Body of pancreas (tissue), 4 donors: ENCODE results near the gene BCO1.

Experiments
- POLR2A ChIP-seq, 3 donors: fragments of 450-650 bp; IDR thresholded peaks; one replicate each; pipeline ENCODE4 v1.6.1; 2016; ENCODE audit warnings: antibody characterized with exemption in 3 of 3, mild to moderate bottlenecking in 2 of 3
- TF ChIP-seq, protein P1 (sequence below), 7 experiments: fragments of 450-650 bp in 4 of 7; fragments of 200-600 bp in 3 of 7; sonication (generic) in 3 of 7; IDR thresholded peaks; one replicate each; pipeline ENCODE4 v1.5.1; 2016 to 2019; ENCODE audit warnings: antibody characterized with exemption in 7 of 7

DNA sequence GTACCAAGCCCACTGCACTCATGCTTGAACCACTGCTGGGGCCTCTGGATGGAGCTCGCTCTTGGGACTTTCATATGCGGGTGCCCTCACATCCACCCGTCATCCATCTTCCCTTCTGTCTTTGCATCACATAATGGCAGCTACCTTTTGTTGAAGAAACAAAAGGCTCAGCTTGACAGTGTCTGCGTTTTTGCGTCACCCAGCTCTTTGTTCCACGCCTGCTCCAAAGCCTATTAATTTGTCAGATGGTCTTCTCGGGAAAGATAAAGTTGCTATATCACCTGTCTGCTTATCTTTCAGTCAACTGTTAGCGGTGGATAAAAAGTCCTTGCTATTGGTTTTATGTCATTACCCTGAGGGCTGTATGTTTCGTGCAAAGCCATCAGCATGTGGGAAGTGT lies 18.1 kb upstream of the BCO1 start:
- TF ChIP-seq, protein P1, sequence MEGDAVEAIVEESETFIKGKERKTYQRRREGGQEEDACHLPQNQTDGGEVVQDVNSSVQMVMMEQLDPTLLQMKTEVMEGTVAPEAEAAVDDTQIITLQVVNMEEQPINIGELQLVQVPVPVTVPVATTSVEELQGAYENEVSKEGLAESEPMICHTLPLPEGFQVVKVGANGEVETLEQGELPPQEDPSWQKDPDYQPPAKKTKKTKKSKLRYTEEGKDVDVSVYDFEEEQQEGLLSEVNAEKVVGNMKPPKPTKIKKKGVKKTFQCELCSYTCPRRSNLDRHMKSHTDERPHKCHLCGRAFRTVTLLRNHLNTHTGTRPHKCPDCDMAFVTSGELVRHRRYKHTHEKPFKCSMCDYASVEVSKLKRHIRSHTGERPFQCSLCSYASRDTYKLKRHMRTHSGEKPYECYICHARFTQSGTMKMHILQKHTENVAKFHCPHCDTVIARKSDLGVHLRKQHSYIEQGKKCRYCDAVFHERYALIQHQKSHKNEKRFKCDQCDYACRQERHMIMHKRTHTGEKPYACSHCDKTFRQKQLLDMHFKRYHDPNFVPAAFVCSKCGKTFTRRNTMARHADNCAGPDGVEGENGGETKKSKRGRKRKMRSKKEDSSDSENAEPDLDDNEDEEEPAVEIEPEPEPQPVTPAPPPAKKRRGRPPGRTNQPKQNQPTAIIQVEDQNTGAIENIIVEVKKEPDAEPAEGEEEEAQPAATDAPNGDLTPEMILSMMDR (IDR thresholded peaks at IDR 0.05): no peak
- TF ChIP-seq POLR2A (IDR thresholded peaks at IDR 0.05): no peak
